Mesenchymal stem cell (in vitro differentiated cells and primary cell): ENCODE results near the gene VEZT.

ENCODE experiments used
- DNase-seq: peaks from one replicate; pipeline ENCODE4 v3.0.0-alpha.2; 2013
- H2AFZ ChIP-seq: one replicate; pipeline ENCODE4 v1.6.1; 2013; ENCODE audit warnings: low read depth, mild to moderate bottlenecking, control low read depth, inconsistent platforms, low read length, moderate library complexity
- H2AK5ac ChIP-seq: 2 replicates; pipeline ENCODE4 v1.6.1; 2013; ENCODE audit warnings: low read length, moderate library complexity, mild to moderate bottlenecking, inconsistent platforms; ENCODE audit not compliant: severe bottlenecking
- H2BK120ac ChIP-seq: one replicate; pipeline ENCODE4 v1.6.1; 2013; ENCODE audit warnings: low read depth, mild to moderate bottlenecking, inconsistent platforms, low read length, moderate library complexity
- H2BK12ac ChIP-seq, 2 experiments: one replicate each; pipeline ENCODE4 v1.6.1; 2013; ENCODE audit warnings: inconsistent platforms in 2 of 2, low read length in 2 of 2, mild to moderate bottlenecking in 2 of 2, moderate library complexity in 2 of 2, control low read depth in 1 of 2
- H2BK15ac ChIP-seq: one replicate; pipeline ENCODE4 v1.6.1; 2013; ENCODE audit warnings: mild to moderate bottlenecking, low read depth, inconsistent platforms; ENCODE audit not compliant: poor library complexity, severe bottlenecking
- H2BK5ac ChIP-seq: 2 replicates; pipeline ENCODE4 v1.6.1; 2013; ENCODE audit warnings: low read depth, mild to moderate bottlenecking, low read length, control low read depth, inconsistent platforms; ENCODE audit not compliant: poor library complexity, severe bottlenecking
- H3K14ac ChIP-seq, 2 experiments: one replicate each; pipeline ENCODE4 v1.6.1; 2013; ENCODE audit warnings: inconsistent platforms in 2 of 2, low read length in 2 of 2, control low read depth in 1 of 2, mild to moderate bottlenecking in 1 of 2, moderate library complexity in 1 of 2
- H3K18ac ChIP-seq, 2 experiments: one replicate each; pipeline ENCODE4 v1.6.1; 2013; ENCODE audit warnings: inconsistent platforms in 2 of 2, low read length in 2 of 2, control low read depth in 1 of 2, low read depth in 1 of 2, mild to moderate bottlenecking in 1 of 2
- H3K23ac ChIP-seq, 2 experiments: one replicate each; pipeline ENCODE4 v1.6.1; 2013; ENCODE audit warnings: inconsistent platforms in 2 of 2, low read length in 2 of 2, mild to moderate bottlenecking in 2 of 2, moderate library complexity in 2 of 2, control low read depth in 1 of 2
- H3K27ac ChIP-seq: 2 replicates; pipeline ENCODE4 v1.5.1; 2013; ENCODE audit warnings: mild to moderate bottlenecking, moderate library complexity, low read length, control low read depth, inconsistent platforms; ENCODE audit not compliant: poor library complexity, severe bottlenecking
- H3K27me3 ChIP-seq, 2 experiments: 2 replicates each; pipeline versions ENCODE4 v1.6.1 to v1.7.0; 2013; ENCODE audit warnings: low read length in 2 of 2, mild to moderate bottlenecking in 2 of 2, moderate library complexity in 2 of 2, control low read depth in 1 of 2, inconsistent platforms in 1 of 2; ENCODE audit not compliant: control insufficient read depth in 1 of 2, insufficient read depth in 1 of 2
- H3K36me3 ChIP-seq, 2 experiments: 2 replicates each; pipeline versions ENCODE4 v1.6.1 to v1.7.0; 2013; ENCODE audit warnings: low read length in 2 of 2, control low read depth in 1 of 2, inconsistent platforms in 1 of 2, low read depth in 1 of 2, mild to moderate bottlenecking in 1 of 2; ENCODE audit not compliant: insufficient read depth in 2 of 2, control insufficient read depth in 1 of 2
- H3K4ac ChIP-seq, 2 experiments: one replicate each; pipeline ENCODE4 v1.6.1; 2013; ENCODE audit warnings: inconsistent platforms in 2 of 2, low read length in 2 of 2, mild to moderate bottlenecking in 2 of 2, moderate library complexity in 2 of 2, control low read depth in 1 of 2, low read depth in 1 of 2
- H3K4me1 ChIP-seq: 2 replicates; pipeline ENCODE4 v1.6.1; 2013; ENCODE audit warnings: low read depth, low read length, control low read depth; ENCODE audit not compliant: control insufficient read depth, insufficient read depth
- H3K4me2 ChIP-seq: 2 replicates; pipeline ENCODE4 v1.6.1; 2013; ENCODE audit warnings: low read length, mild to moderate bottlenecking, inconsistent platforms; ENCODE audit not compliant: poor library complexity, severe bottlenecking
- H3K4me3 ChIP-seq, 2 experiments: 2 replicates each; pipeline versions ENCODE4 v1.5.1 to v1.7.0; 2013; ENCODE audit warnings: low read length in 2 of 2, mild to moderate bottlenecking in 2 of 2, control low read depth in 1 of 2, low read depth in 1 of 2; ENCODE audit not compliant: insufficient read depth in 1 of 2
- H3K79me1 ChIP-seq: replicated peaks from 2 replicates; pipeline ENCODE4 v1.6.1; 2013; ENCODE audit warnings: mild to moderate bottlenecking, control low read depth, low read length, inconsistent platforms; ENCODE audit not compliant: poor library complexity, severe bottlenecking
- H3K9ac ChIP-seq: 2 replicates; pipeline ENCODE4 v1.7.0; 2013; ENCODE audit warnings: mild to moderate bottlenecking, low read length, moderate library complexity
- H3K9me3 ChIP-seq: 2 replicates; pipeline ENCODE4 v1.7.0; 2013; ENCODE audit warnings: mild to moderate bottlenecking, low read length; ENCODE audit not compliant: control insufficient read depth
- H4K8ac ChIP-seq: one replicate; pipeline ENCODE4 v1.6.1; 2013; ENCODE audit warnings: inconsistent platforms, mild to moderate bottlenecking, low read length, moderate library complexity
- H4K91ac ChIP-seq: one replicate; pipeline ENCODE4 v1.6.1; 2013; ENCODE audit warnings: mild to moderate bottlenecking, low read length, inconsistent platforms
- WGBS: methylation state at CpG from one replicate; pipeline ENCODE4 v1.1.7; 2013; ENCODE audit warnings: mixed read lengths; 5-methylcytosine and 5-hydroxymethylcytosine counted together

Gene VEZT

GRCh38 chr12:95173392-95174251 lies 44.0 kb upstream of the VEZT start:
- Histone ChIP-seq H3K9me3 (no peaks in the 10 kb centered on the region), H3K9ac (no peak overlapping the region), H2BK12ac (peak overlapping the region in 1 of 2 experiments; percentile 73), H2BK5ac (peak overlapping the region; percentile 53), H3K27me3 (no peaks in the 10 kb centered on the region), H3K18ac (peak overlapping the region in 1 of 2 experiments; percentile 29), H2AK5ac (peak overlapping the region; percentile 46), H4K91ac (no peak overlapping the region), H3K14ac (no peak overlapping the region), H4K8ac (no peak overlapping the region), H2AFZ (no peak overlapping the region), H3K4me2 (peak overlapping the region; percentile 41), H2BK120ac (no peak overlapping the region), H3K4ac (no peak overlapping the region), H3K23ac (no peak overlapping the region), H3K36me3 (peaks cover 0 to 3% of the 10 kb centered on the region in 2 experiments), H2BK15ac (peak overlapping the region; percentile 30), H3K4me3 (no peak overlapping the region), H3K79me1 (peaks cover 2% of the 10 kb centered on the region), H3K27ac (peak overlapping the region; percentile 85), H3K4me1 (peaks cover 8% of the 10 kb centered on the region)
- WGBS: 66% methylated on average over 7 of the region's 8 CpGs
- peak; percentile 86 for DNase-seq

- Histone ChIP-seq H3K23ac (no peak overlapping the region), H3K27ac (no peak overlapping the region), H2BK12ac (no peak overlapping the region), H2AFZ (no peak overlapping the region), H3K18ac (no peak overlapping the region), H3K36me3 (peaks cover 0 to 3% of the 10 kb centered on the region in 2 experiments), H3K27me3 (no peaks in the 10 kb centered on the region), H3K79me1 (peaks cover 9% of the 10 kb centered on the region), H3K14ac (no peak overlapping the region), H4K8ac (no peak overlapping the region), H4K91ac (no peak overlapping the region), H3K9ac (no peak overlapping the region), H2BK120ac (no peak overlapping the region), H3K4ac (peak overlapping the region in 1 of 2 experiments; percentile 53), H3K4me2 (no peak overlapping the region), H3K4me3 (no peak overlapping the region), H2BK15ac (no peak overlapping the region), H2BK5ac (no peak overlapping the region), H3K9me3 (no peaks in the 10 kb centered on the region), H3K4me1 (peaks cover 8% of the 10 kb centered on the region), H2AK5ac (no peak overlapping the region)
- DNase-seq: no peak
- no CpG with 5 or more reads among the region's 2 CpGs for WGBS
Measured at GRCh38 chr12:95177201-95177768, 40.3 kb upstream of the VEZT start.

- Histone ChIP-seq H2BK5ac (no peak overlapping the region), H2BK12ac (no peak overlapping the region), H2BK15ac (no peak overlapping the region), H3K79me1 (peaks cover 12% of the 10 kb centered on the region), H3K4me3 (no peak overlapping the region), H3K36me3 (peaks cover 0 to 6% of the 10 kb centered on the region in 2 experiments), H3K9ac (no peak overlapping the region), H3K27me3 (no peaks in the 10 kb centered on the region), H3K9me3 (no peaks in the 10 kb centered on the region), H2BK120ac (no peak overlapping the region), H3K4me2 (no peak overlapping the region), H2AFZ (no peak overlapping the region), H3K4me1 (peaks cover 10% of the 10 kb centered on the region), H2AK5ac (peak overlapping the region; percentile 68), H4K8ac (no peak overlapping the region), H3K14ac (no peak overlapping the region), H4K91ac (no peak overlapping the region), H3K4ac (no peak overlapping the region), H3K18ac (no peak overlapping the region), H3K23ac (no peak overlapping the region), H3K27ac (no peak overlapping the region)
- no peak for DNase-seq
- WGBS: 97% methylated on average over 3 of the region's 4 CpGs
Measured at GRCh38 chr12:95178136-95178535, 39.5 kb upstream of the VEZT start.

- no peaks in the 10 kb centered on the region for H3K27me3 ChIP-seq
- no peak overlapping the region for H3K4me2 ChIP-seq
- H3K23ac ChIP-seq: no peak overlapping the region
- no peak for DNase-seq
- no peak overlapping the region for H2AK5ac ChIP-seq
- no peak overlapping the region for H2BK5ac ChIP-seq
- peaks cover 18% of the 10 kb centered on the region for H3K79me1 ChIP-seq
- H3K18ac ChIP-seq: no peak overlapping the region
- H3K9ac ChIP-seq: no peak overlapping the region
- H2BK12ac ChIP-seq: no peak overlapping the region
- no peak overlapping the region for H4K91ac ChIP-seq
- no peak overlapping the region for H2BK15ac ChIP-seq
- H3K4me1 ChIP-seq: peaks cover 14% of the 10 kb centered on the region
- no peak overlapping the region for H2BK120ac ChIP-seq
- H3K4ac ChIP-seq: no peak overlapping the region
- H3K14ac ChIP-seq: no peak overlapping the region
- no peak overlapping the region for H3K27ac ChIP-seq
- no peak overlapping the region for H4K8ac ChIP-seq
- H3K9me3 ChIP-seq: no peaks in the 10 kb centered on the region
- no peak overlapping the region for H2AFZ ChIP-seq
- no peak overlapping the region for H3K4me3 ChIP-seq
- WGBS: 75% methylated on average over 5 of the region's 5 CpGs
- peaks cover 0 to 9% of the 10 kb centered on the region in 2 experiments for H3K36me3 ChIP-seq
Measured at GRCh38 chr12:95179011-95179410, 38.6 kb upstream of the VEZT start.
